Activated naive CD8-positive, alpha-beta T cell treated with anti-CD3 and anti-CD28 coated beads, Interleukin-2, amount 50 U/mL, for 24 hours (primary cell): ENCODE measurements around the gene ACAN.

Experiments
- ATAC-seq: fragments of 150-1000 bp; cut with Tn5 transposase; one replicate; pipeline ENCODE4 v1.10.0; 2021
- DNase-seq: peaks from one replicate; pipeline ENCODE4 v3.0.0; 2021
- H3K27ac Mint-ChIP-seq: one replicate; pipeline ENCODE4 v1.8.0; 2021; ENCODE audit warnings: mild to moderate bottlenecking, mixed read lengths
- H3K27me3 Mint-ChIP-seq: one replicate; pipeline ENCODE4 v1.8.0; 2021; ENCODE audit warnings: mixed read lengths
- H3K36me3 Mint-ChIP-seq: one replicate; pipeline ENCODE4 v1.8.0; 2021; ENCODE audit warnings: low read depth, mixed read lengths
- H3K4me1 Mint-ChIP-seq: one replicate; pipeline ENCODE4 v1.8.0; 2021; ENCODE audit warnings: mixed read lengths
- H3K4me3 Mint-ChIP-seq: one replicate; pipeline ENCODE4 v1.8.0; 2021; ENCODE audit warnings: mild to moderate bottlenecking, moderate library complexity, mixed read lengths
- H3K9me3 Mint-ChIP-seq: one replicate; pipeline ENCODE4 v1.8.0; 2021; ENCODE audit warnings: mixed read lengths

The ACAN gene

DNA sequence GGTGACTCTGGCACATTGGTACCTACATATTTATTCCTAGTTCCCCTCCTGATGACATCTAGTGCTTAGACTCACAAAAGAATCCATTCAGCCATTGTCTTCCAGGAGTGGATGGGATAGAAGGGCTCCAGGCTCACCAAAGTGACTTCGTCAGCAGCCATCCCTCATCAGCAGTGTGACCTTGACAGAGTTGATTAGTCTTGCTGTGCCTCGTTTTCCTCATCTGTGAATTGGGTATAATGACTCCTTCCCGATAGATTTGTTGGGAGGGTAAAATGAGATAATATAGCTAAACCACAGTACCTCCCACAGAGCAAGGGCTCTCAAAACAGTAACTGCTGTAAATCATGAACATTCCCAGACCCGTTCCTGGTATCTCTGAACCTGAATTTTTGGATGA, 10.7 kb downstream of the ACAN start:
- Mint-ChIP-seq H3K4me3 (no peak overlapping the region), H3K36me3 (no peaks in the 10 kb centered on the region), H3K27me3 (peaks cover 14% of the 10 kb centered on the region), H3K27ac (no peak overlapping the region), H3K9me3 (no peaks in the 10 kb centered on the region), H3K4me1 (no peaks in the 10 kb centered on the region)
- DNase-seq = no peak
- no peak for ATAC-seq

DNA sequence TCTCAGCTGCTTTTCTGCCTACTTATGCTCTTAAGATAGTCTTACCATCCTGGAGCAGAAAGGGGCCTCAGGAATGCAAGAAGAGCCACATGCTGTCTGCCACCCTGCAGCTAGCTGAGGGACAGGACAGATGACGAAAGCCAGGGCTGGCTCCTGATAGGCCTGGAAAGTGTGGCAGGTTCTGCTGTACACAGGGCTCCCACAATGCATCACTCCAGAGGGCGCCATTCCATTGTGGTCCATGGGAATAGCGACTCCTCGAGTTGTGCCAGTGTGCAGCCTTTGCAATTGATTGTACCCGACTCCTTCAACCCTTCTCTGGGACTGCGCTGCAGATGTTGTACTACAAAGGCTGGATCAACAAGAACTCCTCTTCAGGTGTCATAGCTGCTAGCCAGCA, 11.2 kb downstream of the ACAN start:
- ATAC-seq = no peak
- Mint-ChIP-seq H3K27me3 (peaks cover 14% of the 10 kb centered on the region), H3K9me3 (no peaks in the 10 kb centered on the region), H3K27ac (no peak overlapping the region), H3K36me3 (no peaks in the 10 kb centered on the region), H3K4me1 (no peaks in the 10 kb centered on the region), H3K4me3 (no peak overlapping the region)
- DNase-seq = no peak

DNA sequence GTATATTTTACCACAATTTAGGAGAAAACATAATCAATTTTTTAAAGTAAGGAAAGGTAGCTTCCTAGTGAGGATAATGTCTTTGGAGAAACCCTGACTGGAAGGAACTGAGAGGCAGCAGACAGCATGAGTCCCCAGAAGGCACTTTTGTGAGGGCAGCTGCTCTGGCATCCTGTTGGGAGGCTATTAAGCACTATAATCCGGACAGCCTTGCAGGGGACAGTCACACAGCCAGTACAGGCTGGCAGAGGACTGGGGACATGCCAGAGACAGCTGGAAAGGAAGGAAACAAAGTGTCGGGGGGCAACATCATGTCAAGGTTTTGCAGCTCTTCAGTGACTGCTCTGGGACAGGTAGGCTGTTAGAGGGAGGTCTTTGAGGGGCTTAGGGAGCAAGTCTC, 15.7 kb downstream of the ACAN start:
- Mint-ChIP-seq H3K4me3 (no peak overlapping the region), H3K27ac (no peak overlapping the region), H3K36me3 (no peaks in the 10 kb centered on the region), H3K4me1 (no peaks in the 10 kb centered on the region), H3K27me3 (peaks cover 4% of the 10 kb centered on the region), H3K9me3 (no peaks in the 10 kb centered on the region)
- DNase-seq (no peak), ATAC-seq (no peak)

DNA sequence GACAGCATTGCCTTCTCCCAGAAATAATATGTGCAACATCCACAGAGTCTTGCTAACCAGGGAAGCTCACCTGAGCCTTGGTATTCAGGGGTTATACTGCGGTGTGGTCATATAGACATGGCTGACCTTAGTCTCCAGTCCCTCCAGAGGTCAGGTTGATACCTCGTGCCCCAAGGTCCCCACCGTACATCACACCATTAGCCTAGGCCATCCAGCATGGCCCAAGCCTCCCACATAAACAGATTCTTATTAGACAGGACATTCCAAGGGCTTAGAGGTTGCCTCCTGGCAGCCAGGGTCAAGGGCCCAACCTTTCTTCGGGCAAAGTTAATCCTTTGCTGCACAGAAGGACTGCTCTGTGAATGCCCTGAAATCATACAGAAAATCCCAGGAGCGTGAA, 18.8 kb downstream of the ACAN start:
- Mint-ChIP-seq H3K4me3 (no peak overlapping the region), H3K36me3 (no peaks in the 10 kb centered on the region), H3K4me1 (no peaks in the 10 kb centered on the region), H3K27me3 (peaks cover under 1% of the 10 kb centered on the region), H3K9me3 (no peaks in the 10 kb centered on the region), H3K27ac (no peak overlapping the region)
- DNase-seq (no peak), ATAC-seq (no peak)

DNA sequence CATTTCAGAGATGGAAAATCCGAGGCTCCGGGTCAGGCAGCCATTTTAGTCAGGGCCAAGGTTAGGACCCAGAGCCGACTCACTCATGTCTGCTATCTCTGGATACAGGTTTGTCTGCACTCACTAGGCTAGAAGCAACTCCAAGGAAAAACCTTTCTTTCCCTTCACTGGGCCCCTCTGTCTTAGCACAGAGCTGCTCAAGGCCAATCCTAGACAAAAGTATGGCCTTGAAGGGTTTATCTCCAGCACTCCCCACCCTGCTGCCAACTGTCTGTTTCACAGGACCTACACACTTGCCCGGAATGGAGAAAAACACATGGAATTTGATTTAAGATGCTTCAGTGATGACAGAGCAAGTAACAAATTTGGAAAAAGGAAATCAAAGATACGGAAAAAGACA, 25.6 kb downstream of the ACAN start:
- no peak for ATAC-seq

DNA sequence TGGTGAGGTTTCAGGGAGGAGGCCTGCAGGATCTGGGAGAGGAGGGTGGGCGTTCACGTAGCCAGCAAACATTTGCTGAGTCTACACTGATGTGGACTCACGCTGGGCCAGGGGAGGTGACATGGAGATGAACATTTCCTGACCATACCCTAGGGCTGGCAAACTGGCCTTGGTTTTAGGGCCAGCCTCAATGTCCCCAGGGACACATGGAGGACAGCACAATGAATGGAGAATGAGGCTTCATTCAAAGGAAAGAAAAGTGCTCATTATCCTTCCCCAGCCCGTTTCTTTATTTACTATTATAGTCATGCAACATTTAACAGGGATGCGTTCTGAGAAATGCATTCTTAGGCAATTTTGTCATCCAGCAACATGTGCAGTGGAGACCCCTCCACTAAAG, 26.8 kb downstream of the ACAN start:
- no peak for ATAC-seq

More for the DNA sequence above, 25.6 kb downstream of the ACAN start:
- Mint-ChIP-seq H3K4me1 (no peaks in the 10 kb centered on the region), H3K27me3 (no peaks in the 10 kb centered on the region), H3K4me3 (no peak overlapping the region), H3K36me3 (no peaks in the 10 kb centered on the region), H3K9me3 (no peaks in the 10 kb centered on the region), H3K27ac (no peak overlapping the region)
- no peak for DNase-seq

DNA sequence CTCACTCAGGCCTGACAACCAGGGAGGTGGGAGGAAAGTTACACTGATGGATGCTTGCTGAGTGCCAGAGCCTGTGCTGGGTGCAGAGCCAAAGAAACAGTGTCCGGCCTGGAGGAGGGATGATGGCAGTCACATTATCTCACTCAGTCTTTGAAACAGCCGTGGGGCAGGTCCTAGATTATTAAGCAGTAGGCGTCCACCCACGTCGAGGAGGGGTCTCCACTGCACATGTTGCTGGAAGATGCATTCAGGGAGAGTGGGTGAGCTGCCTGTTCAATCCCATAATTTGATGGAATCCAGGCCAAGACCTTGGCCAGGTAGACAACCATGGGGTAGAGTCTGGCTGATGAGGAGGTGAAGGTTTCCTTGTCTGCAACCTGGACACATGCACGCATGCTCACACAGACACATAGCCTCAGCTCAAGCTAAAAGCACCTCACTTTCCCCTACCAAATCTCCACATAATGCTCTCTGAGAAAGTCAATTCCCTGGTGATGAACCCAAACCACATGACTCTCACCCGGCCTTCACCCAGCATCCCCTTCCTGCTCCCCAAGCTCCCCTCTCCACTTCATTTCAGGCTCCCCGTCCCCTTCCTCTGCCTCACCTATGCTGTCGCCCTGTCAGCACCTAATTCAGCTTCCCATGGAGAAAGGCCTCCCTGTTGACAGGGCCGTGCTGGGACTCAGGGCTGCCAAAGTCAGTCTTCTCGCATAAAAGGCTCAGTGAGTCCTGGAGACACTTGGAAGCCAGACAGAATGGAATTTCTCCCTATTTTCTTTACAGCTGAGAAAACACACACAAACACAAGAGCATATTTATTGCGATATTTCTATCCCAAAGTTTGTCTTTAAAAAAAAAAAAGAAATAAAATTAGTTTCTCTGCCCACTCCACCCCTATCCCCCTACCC, 29.8 kb downstream of the ACAN start:
- no peak for ATAC-seq
- Mint-ChIP-seq H3K4me3 (no peak overlapping the region), H3K36me3 (no peaks in the 10 kb centered on the region), H3K9me3 (no peaks in the 10 kb centered on the region), H3K27ac (no peak overlapping the region), H3K27me3 (no peaks in the 10 kb centered on the region), H3K4me1 (no peaks in the 10 kb centered on the region)
- DNase-seq = no peak

More for the DNA sequence above, 26.8 kb downstream of the ACAN start:
- no peaks in the 10 kb centered on the region for H3K27me3 Mint-ChIP-seq
- H3K4me3 Mint-ChIP-seq = no peak overlapping the region
- no peaks in the 10 kb centered on the region for H3K9me3 Mint-ChIP-seq
- DNase-seq = no peak
- no peaks in the 10 kb centered on the region for H3K4me1 Mint-ChIP-seq
- H3K36me3 Mint-ChIP-seq = no peaks in the 10 kb centered on the region
- H3K27ac Mint-ChIP-seq = no peak overlapping the region

DNA sequence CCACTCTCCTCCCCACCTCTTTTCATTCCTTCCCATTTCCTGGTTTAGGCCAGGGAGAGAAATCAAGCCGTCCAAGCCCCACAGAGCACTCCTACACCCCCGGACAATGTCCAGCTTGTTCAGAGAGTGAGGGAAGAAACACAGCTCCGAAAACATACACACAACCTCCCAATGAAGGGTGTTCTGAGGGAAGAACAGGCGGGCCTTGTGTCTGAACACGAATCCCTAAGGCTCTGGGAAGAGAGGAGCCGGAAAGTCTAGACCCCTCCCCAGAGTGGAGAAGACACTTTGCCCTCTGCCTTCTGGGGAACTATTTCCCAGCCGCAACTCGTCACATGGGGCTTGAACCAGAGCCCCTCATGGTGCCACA, 30.5 kb downstream of the ACAN start:
- H3K27ac Mint-ChIP-seq = no peak overlapping the region
- no peaks in the 10 kb centered on the region for H3K9me3 Mint-ChIP-seq
- no peaks in the 10 kb centered on the region for H3K27me3 Mint-ChIP-seq
- H3K4me3 Mint-ChIP-seq = no peak overlapping the region
- no peaks in the 10 kb centered on the region for H3K4me1 Mint-ChIP-seq
- H3K36me3 Mint-ChIP-seq = no peaks in the 10 kb centered on the region
- DNase-seq (no peak), ATAC-seq (no peak)

DNA sequence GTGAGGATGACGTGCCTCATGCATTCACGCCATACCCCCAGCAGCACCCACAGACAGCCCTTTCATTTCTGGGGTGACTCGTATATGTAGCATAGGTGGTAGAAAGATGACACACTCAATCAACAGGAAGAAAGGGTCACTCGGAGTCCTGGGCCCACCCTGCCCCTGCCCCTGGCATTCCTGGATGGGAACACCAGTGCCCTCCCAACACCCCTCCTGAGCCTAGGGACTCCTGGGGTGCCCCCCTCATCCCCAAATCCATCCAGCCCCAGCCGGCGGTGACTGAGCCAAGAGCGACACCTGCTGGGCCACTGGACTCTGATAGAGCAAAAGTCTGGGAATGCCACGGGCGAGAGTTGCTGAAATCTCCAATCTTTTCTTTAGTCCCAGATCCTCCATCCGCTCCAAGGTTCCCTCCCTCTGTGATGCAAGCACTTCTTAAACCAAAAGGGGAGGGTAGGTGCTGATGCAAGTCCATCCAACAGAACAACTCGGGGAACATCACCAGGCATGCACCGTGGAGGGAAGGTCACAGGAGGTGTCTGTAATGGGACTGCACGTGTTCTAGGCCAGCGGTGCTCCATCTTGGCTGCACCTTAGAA, 31.1 kb downstream of the ACAN start:
- Mint-ChIP-seq H3K27ac (no peak overlapping the region), H3K9me3 (no peaks in the 10 kb centered on the region), H3K4me3 (no peak overlapping the region), H3K4me1 (no peaks in the 10 kb centered on the region), H3K36me3 (no peaks in the 10 kb centered on the region), H3K27me3 (no peaks in the 10 kb centered on the region)
- peak; percentile 16 for DNase-seq
- peak; percentile 78 for ATAC-seq

DNA sequence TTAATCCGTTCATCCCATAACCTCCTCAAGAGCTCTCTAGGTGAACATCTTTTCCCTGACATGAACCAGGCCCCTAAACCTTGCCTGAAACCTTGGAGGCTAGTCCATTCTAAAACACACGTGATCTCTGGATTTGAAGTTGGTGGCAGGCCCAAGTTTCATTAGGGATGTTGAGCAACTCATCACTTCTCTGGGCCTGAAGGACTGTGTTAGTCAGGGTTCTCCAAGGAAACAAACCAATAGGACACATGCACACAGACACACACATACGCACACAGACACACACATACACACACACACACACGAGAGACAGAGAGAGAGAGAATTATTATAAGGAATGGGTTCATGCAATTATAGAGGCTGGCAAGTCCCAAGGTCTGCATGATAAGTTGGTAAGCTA, 31.9 kb downstream of the ACAN start:
- Mint-ChIP-seq H3K27ac (no peak overlapping the region), H3K4me3 (no peak overlapping the region), H3K36me3 (no peaks in the 10 kb centered on the region), H3K27me3 (no peaks in the 10 kb centered on the region), H3K9me3 (no peaks in the 10 kb centered on the region), H3K4me1 (no peaks in the 10 kb centered on the region)
- DNase-seq (no peak), ATAC-seq (no peak)

DNA sequence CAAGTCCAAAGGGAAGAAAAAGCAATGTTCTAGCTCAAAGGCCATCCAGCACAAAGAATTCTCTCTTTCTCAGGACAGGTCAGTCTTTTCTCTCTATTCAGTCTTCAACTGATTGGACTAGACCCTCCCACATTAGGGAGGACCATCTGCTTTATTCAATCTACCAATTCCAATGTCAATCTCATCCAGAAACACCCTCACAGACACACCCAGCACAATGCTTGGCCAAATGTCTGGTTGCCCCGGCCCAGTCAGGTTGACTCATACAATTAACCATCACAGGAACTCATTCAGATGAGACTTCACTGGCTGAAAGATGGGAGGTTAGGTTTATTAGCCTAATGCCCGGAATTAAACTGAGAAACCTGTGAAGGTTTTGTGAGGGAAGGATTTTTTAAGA, 32.4 kb downstream of the ACAN start:
- Mint-ChIP-seq H3K9me3 (no peaks in the 10 kb centered on the region), H3K27me3 (no peaks in the 10 kb centered on the region), H3K4me1 (no peaks in the 10 kb centered on the region), H3K36me3 (no peaks in the 10 kb centered on the region), H3K4me3 (no peak overlapping the region), H3K27ac (no peak overlapping the region)
- ATAC-seq (no peak), DNase-seq (no peak)

DNA sequence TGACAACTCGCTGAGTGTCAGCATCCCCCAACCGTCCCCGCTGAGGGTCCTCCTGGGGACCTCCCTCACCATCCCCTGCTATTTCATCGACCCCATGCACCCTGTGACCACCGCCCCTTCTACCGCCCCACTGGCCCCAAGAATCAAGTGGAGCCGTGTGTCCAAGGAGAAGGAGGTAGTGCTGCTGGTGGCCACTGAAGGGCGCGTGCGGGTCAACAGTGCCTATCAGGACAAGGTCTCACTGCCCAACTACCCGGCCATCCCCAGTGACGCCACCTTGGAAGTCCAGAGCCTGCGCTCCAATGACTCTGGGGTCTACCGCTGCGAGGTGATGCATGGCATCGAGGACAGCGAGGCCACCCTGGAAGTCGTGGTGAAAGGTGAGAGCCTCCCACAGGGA, 35.4 kb downstream of the ACAN start:
- H3K4me1 Mint-ChIP-seq = no peaks in the 10 kb centered on the region
- no peak overlapping the region for H3K4me3 Mint-ChIP-seq
- ATAC-seq = no peak
- no peaks in the 10 kb centered on the region for H3K36me3 Mint-ChIP-seq
- no peak overlapping the region for H3K27ac Mint-ChIP-seq
- no peaks in the 10 kb centered on the region for H3K9me3 Mint-ChIP-seq
- no peak for DNase-seq
- H3K27me3 Mint-ChIP-seq = no peaks in the 10 kb centered on the region

DNA sequence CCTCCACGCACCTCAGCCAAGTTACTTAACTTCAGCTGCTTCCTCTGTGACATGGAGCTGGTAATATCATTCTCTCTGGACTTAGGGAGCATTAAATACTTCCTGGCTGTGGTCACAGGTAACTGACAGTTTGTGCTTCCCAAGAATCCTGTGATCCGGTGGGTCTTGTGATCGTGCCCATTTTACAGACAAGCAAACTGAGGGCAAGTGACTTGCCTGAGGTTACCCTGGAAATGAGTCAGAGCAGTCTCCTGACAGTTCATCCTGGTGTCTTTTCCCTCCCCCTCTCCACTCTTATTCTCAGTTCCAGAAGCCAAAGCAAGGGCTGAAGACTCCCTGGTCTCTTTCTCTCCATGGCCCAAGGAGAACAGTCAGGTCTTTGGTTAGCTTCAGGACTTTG, 35.9 kb downstream of the ACAN start:
- DNase-seq (no peak), ATAC-seq (no peak)
- Mint-ChIP-seq H3K27me3 (no peaks in the 10 kb centered on the region), H3K4me1 (peaks cover 2% of the 10 kb centered on the region), H3K4me3 (no peak overlapping the region), H3K27ac (no peak overlapping the region), H3K36me3 (no peaks in the 10 kb centered on the region), H3K9me3 (no peaks in the 10 kb centered on the region)

DNA sequence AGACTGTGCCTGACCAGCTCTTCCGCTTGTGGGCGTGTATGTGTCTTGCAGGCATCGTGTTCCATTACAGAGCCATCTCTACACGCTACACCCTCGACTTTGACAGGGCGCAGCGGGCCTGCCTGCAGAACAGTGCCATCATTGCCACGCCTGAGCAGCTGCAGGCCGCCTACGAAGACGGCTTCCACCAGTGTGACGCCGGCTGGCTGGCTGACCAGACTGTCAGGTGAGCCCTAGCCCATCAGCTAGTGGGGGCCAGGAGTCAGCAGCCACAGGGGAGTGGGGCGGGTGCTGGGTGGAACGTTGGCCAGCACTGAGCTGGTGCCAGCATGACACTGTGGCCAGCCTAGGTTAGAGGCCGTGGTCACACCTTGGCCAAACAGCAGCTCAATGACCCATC, 36.7 kb downstream of the ACAN start:
- ATAC-seq = no peak
- no peaks in the 10 kb centered on the region for H3K36me3 Mint-ChIP-seq
- no peak for DNase-seq
- H3K4me1 Mint-ChIP-seq = peaks cover 9% of the 10 kb centered on the region
- H3K27ac Mint-ChIP-seq = no peak overlapping the region
- H3K4me3 Mint-ChIP-seq = no peak overlapping the region
- H3K27me3 Mint-ChIP-seq = no peaks in the 10 kb centered on the region
- H3K9me3 Mint-ChIP-seq = no peaks in the 10 kb centered on the region

DNA sequence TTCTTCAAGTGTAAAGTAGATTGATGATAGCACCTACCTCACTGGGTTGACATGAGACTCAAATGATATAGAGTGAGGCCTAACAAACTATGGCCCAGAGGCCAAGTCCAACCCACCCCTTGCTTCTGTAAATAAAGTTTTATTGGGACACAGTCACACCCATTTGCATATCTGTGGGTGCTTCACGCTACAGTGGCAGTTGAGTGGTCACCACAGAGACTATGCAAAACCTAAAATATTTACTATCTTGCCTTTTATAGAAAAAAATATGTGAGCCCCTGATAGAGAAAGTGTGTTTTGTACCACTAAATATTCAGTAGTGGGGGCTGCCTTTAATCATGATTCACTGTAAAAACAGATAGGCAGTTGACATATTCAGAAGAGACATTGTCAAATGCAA, 38.0 kb downstream of the ACAN start:
- DNase-seq (no peak), ATAC-seq (no peak)
- Mint-ChIP-seq H3K4me3 (no peak overlapping the region), H3K4me1 (peaks cover 14% of the 10 kb centered on the region), H3K27ac (no peak overlapping the region), H3K27me3 (no peaks in the 10 kb centered on the region), H3K9me3 (no peaks in the 10 kb centered on the region), H3K36me3 (no peaks in the 10 kb centered on the region)
